Neural cell (in vitro differentiated cells): ENCODE data around the gene APH1B.

Experiments used
- CTCF ChIP-seq: fragments of 450-650 bp; IDR thresholded peaks from 2 replicates; pipeline ENCODE4 v1.5.1; 2014; ENCODE audit warnings: antibody characterized with exemption, mild to moderate bottlenecking, moderate library complexity; ENCODE audit not compliant: poor library complexity, severe bottlenecking
- EP300 ChIP-seq: fragments of 450-650 bp; conservative IDR thresholded peaks from 2 replicates; pipeline ENCODE4 v1.6.1; 2014; ENCODE audit warnings: antibody characterized with exemption, mild to moderate bottlenecking, moderate library complexity; ENCODE audit not compliant: poor library complexity, severe bottlenecking
- EZH2 ChIP-seq: fragments of 200-600, 300-800 bp; shearing (Covaris generic), sonication (generic); IDR thresholded peaks from 2 replicates; pipeline ENCODE4 v1.6.1; 2014; ENCODE audit warnings: antibody characterized with exemption, low read length, borderline replicate concordance, mild to moderate bottlenecking; ENCODE audit not compliant: insufficient read depth, poor library complexity, severe bottlenecking
- RAD21 ChIP-seq: fragments of 450-650 bp; conservative IDR thresholded peaks from 2 replicates; pipeline ENCODE4 v1.6.1; 2014; ENCODE audit warnings: antibody characterized with exemption, mild to moderate bottlenecking, moderate library complexity
- REST ChIP-seq: IDR thresholded peaks from 2 replicates; pipeline ENCODE4 v1.6.1; 2012; ENCODE audit warnings: borderline replicate concordance
- SMC3 ChIP-seq: fragments of 450-650 bp; conservative IDR thresholded peaks from 2 replicates; pipeline ENCODE4 v1.6.1; 2014; ENCODE audit warnings: antibody characterized with exemption, mild to moderate bottlenecking, moderate library complexity; ENCODE audit not compliant: poor library complexity
- TAF1 ChIP-seq: IDR thresholded peaks from 2 replicates; pipeline ENCODE4 v1.6.1; 2012; ENCODE audit warnings: low read depth

- TF ChIP-seq CTCF = no peak
- TF ChIP-seq EP300 = no peak
- no peak for TF ChIP-seq REST
- TF ChIP-seq EZH2 = no peak
- no peak for TF ChIP-seq SMC3
- TF ChIP-seq TAF1 = no peak
- no peak for TF ChIP-seq RAD21
These were observed 41.1 kb upstream of the APH1B start for GRCh38 chr15:63236272-63236671.
